K562 (cell line): ENCODE measurements around the gene MYL3. TPM values are rescaled to one million over a fixed set of nuclear protein-coding genes. Genes with fewer than 3 reads are reported as not detected.

ENCODE experiments used
- CBX5 ChIP-seq: IDR thresholded peaks from 2 replicates; pipeline ENCODE4 v1.6.1; 2014; ENCODE audit warnings: low read depth, borderline replicate concordance
- CCNT2 ChIP-seq: IDR thresholded peaks from 2 replicates; pipeline ENCODE4 v1.6.1; 2011; ENCODE audit warnings: borderline replicate concordance, low read depth, mild to moderate bottlenecking, moderate library complexity, mixed read lengths, low read length; ENCODE audit not compliant: insufficient read length; ENCODE audit errors: extremely low read depth
- FOXO4 ChIP-seq: fragments of 450-650 bp; formaldehyde crosslinking; IDR thresholded peaks from 2 replicates; pipeline ENCODE4 v1.4.0; 2020; ENCODE audit warnings: mild to moderate bottlenecking, moderate library complexity
- HMG20A ChIP-seq: fragments of 450-650 bp; formaldehyde crosslinking; conservative IDR thresholded peaks from 2 replicates; pipeline ENCODE4 v1.4.0; 2020; ENCODE audit warnings: mild to moderate bottlenecking, mixed read lengths
- MTA3 ChIP-seq: fragments of 450-650 bp; formaldehyde crosslinking; IDR thresholded peaks from 2 replicates; pipeline ENCODE4 v1.6.1; 2017; ENCODE audit warnings: mild to moderate bottlenecking, borderline replicate concordance
- RFX7 ChIP-seq: fragments of 250-450 bp; sonication (Bioruptor Pico); IDR thresholded peaks from 2 replicates; pipeline ENCODE4 v1.5.1; 2021; ENCODE audit warnings: mild to moderate bottlenecking
- SP1 ChIP-seq: sonication (generic); formaldehyde crosslinking; IDR thresholded peaks from 2 replicates; pipeline ENCODE4 v1.8.1; 2022; ENCODE audit warnings: mild to moderate bottlenecking, missing genetic modification reagents
- WHSC1 ChIP-seq: IDR thresholded peaks from one replicate; pipeline ENCODE4 v1.6.1; 2012; ENCODE audit warnings: low read length, control low read depth, inconsistent platforms
- ZBTB33 ChIP-seq: sonication (generic); formaldehyde crosslinking; IDR thresholded peaks from 2 replicates; pipeline ENCODE4 v1.8.1; 2023; ENCODE audit warnings: mild to moderate bottlenecking, missing genetic modification reagents
- ZC3H4 ChIP-seq: sonication (generic); formaldehyde crosslinking; IDR thresholded peaks from 2 replicates; pipeline ENCODE4 v1.9.0; 2021; ENCODE audit warnings: missing genetic modification reagents, borderline replicate concordance
- ZFP1 ChIP-seq: fragments of 450-650 bp; formaldehyde crosslinking; IDR thresholded peaks from 2 replicates; pipeline ENCODE4 v1.4.0; 2020; ENCODE audit warnings: mild to moderate bottlenecking, mixed read lengths
- ZNF57 ChIP-seq: fragments of 450-650 bp; formaldehyde crosslinking; IDR thresholded peaks from 2 replicates; pipeline ENCODE4 v1.4.0; 2020; ENCODE audit warnings: mild to moderate bottlenecking, moderate library complexity
- ZNF696 ChIP-seq: fragments of 250-450 bp; sonication (Bioruptor Pico); conservative IDR thresholded peaks from 2 replicates; pipeline ENCODE4 v1.4.0; 2020; ENCODE audit warnings: mild to moderate bottlenecking, moderate library complexity
- polyA plus RNA-seq, 8 experiments: library from polyadenylated mRNA; depleted of rRNA in 4 of 8; stranded (reverse) in 5 of 8; unstranded in 3 of 8; fragments of >200 nt; fragmentation: Nextera tagmentation in 2 of 8; fragmentation: Illumina TruSeq in 1 of 8; extraction: Ambion mirVana in 2 of 8; extraction: Trizol in 1 of 8; gene quantifications; 2 replicates each; pipeline versions ENCODE4 v1.2.1 to v1.2.3, GENCODE V29; 2011 to 2014; ENCODE audit warnings: inconsistent platforms in 1 of 8, missing spikeins in 1 of 8
- total RNA-seq, 7 experiments: library from RNA; depleted of rRNA in 6 of 7; stranded (reverse); fragments of >200 nt in 6 of 7; fragmentation: Illumina TruSeq in 2 of 7; extraction: Trizol in 2 of 7; gene quantifications; 2 replicates each; pipeline versions ENCODE4 v1.2.1 to v1.2.3, GENCODE V29; 2011 to 2021; ENCODE audit warnings: low replicate concordance in 1 of 7

MYL3 gene
- total and polyA plus RNA-seq, 9 of the 15 experiments (the other 6 are each of a cell fraction or from before 2014, with no cell fraction given) = 0.14 to 0.45 TPM; not detected in 7

GRCh38 chr3:46840491-46840890 lies 22.8 kb downstream of the MYL3 start (continued):
- TF ChIP-seq ZNF696 (CRISPR knock-in tag) (no peak), ZFP1 (CRISPR knock-in tag) (no peak), FOXO4 (CRISPR knock-in tag) (no peak), SP1 (no peak), HMG20A (CRISPR knock-in tag) (no peak), ZBTB33 (no peak), CBX5 (peak; percentile 91), RFX7 (CRISPR knock-in tag) (no peak), WHSC1 (no peak), ZC3H4 (CRISPR knock-in tag) (no peak), MTA3 (no peak), CCNT2 (no peak), ZNF57 (CRISPR knock-in tag) (no peak)
